ENCODE data around the gene RMND5B. TPM values are rescaled to one million over a fixed set of nuclear protein-coding genes. Genes with fewer than 3 reads are reported as not detected.

Gene RMND5B
- total RNA-seq, 1 experiment from 2014 or later = 39.6 TPM

Other genes with a start within 250 kb of the RMND5B start
- not detected in 2 replicates for gene PROP1, start 134.8 kb upstream of the RMND5B start, total RNA-seq (2014; rRNA removed; shearing (Covaris generic))
- gene N4BP3, start 17.5 kb upstream of the RMND5B start, total RNA-seq (2014; rRNA removed; shearing (Covaris generic)) = 0.25 and 0.39 TPM in 2 replicates
- 561 and 591 TPM in 2 replicates for gene NHP2, start 22.9 kb downstream of the RMND5B start, total RNA-seq (2014; rRNA removed; shearing (Covaris generic))
- not detected in 2 replicates for gene GMCL2, start 56.4 kb downstream of the RMND5B start, total RNA-seq (2014; rRNA removed; shearing (Covaris generic))
- 138 and 184 TPM in 2 replicates for gene HNRNPAB, start 73.5 kb downstream of the RMND5B start, total RNA-seq (2014; rRNA removed; shearing (Covaris generic))
- gene PHYKPL, start 101.8 kb downstream of the RMND5B start, total RNA-seq (2014; rRNA removed; shearing (Covaris generic)) = 14.4 and 16.3 TPM in 2 replicates

All from H4 (cell line).